B cell (primary cell): ENCODE results near the gene CELF4. TPM values are rescaled to one million over a fixed set of nuclear protein-coding genes. Genes with fewer than 3 reads are reported as not detected.
A peak's percentile ranks its signal among the peaks of the same experiment; 100 is the strongest.

Experiments
- ATAC-seq: fragments of 200-7000 bp; cut with Tn5 transposase; one replicate; pipeline ENCODE4 v1.10.0; 2021; ENCODE audit warnings: low read depth, mild to moderate bottlenecking, moderate number of reproducible peaks, moderate library complexity
- CTCF ChIA-PET: fragments of 350-600 bp; sonication (Branson Sonifier 250); formaldehyde crosslinking; loops from one replicate; lab custom pipeline; 2021; ENCODE audit warnings: antibody characterized with exemption, inconsistent platforms; lab: Charles Lee
- POLR2A ChIA-PET: fragments of 350-600 bp; sonication (Branson Sonifier 250); formaldehyde crosslinking; loops from one replicate; lab custom pipeline; 2021; ENCODE audit warnings: antibody characterized with exemption; lab: Charles Lee
- DNase-seq: peaks from one replicate; pipeline ENCODE4 v3.0.0; 2013
- H2AFZ ChIP-seq: 2 replicates; pipeline ENCODE4 v1.6.1; 2012; ENCODE audit warnings: mild to moderate bottlenecking, low read depth, low read length; ENCODE audit not compliant: insufficient read depth, poor library complexity, severe bottlenecking
- H3K27ac ChIP-seq, 2 donors: 1 replicate in 1 of 2; 2 replicates in 1 of 2; pipeline ENCODE4 v1.5.1; 2012 to 2013; ENCODE audit warnings: low read length in 2 of 2, mild to moderate bottlenecking in 2 of 2, moderate library complexity in 1 of 2
- H3K27me3 ChIP-seq, 4 experiments: fragments of 200-600 bp in 1 of 4; sonication (generic) in 1 of 4; replicated peaks in 1 of 4; 1 replicate in 2 of 4; 2 replicates in 2 of 4; pipeline versions ENCODE4 v1.6.1 to v1.7.0; 2013 to 2016; ENCODE audit warnings: low read length in 3 of 4, mild to moderate bottlenecking in 2 of 4, mixed read lengths in 1 of 4, moderate library complexity in 1 of 4; ENCODE audit not compliant: insufficient read depth in 4 of 4, control insufficient read depth in 3 of 4; ENCODE audit errors: control extremely low read depth in 1 of 4
- H3K36me3 ChIP-seq, 2 experiments: replicated peaks in 1 of 2; 1 replicate in 1 of 2; 2 replicates in 1 of 2; pipeline versions ENCODE4 v1.6.1 to v1.7.1; 2013; ENCODE audit warnings: low read length in 1 of 2; ENCODE audit not compliant: insufficient read depth in 2 of 2, control insufficient read depth in 1 of 2; ENCODE audit errors: control extremely low read depth in 1 of 2, extremely low read depth in 1 of 2
- H3K4me1 ChIP-seq, 2 donors: fragments of 200-600 bp in 1 of 2; sonication (generic) in 1 of 2; 1 replicate in 1 of 2; 2 replicates in 1 of 2; pipeline versions ENCODE4 v1.5.1 to v1.6.1; 2013 to 2017; ENCODE audit warnings: low read length in 2 of 2; ENCODE audit not compliant: control insufficient read depth in 2 of 2, insufficient read depth in 2 of 2
- H3K4me2 ChIP-seq: replicated peaks from 2 replicates; pipeline ENCODE3; 2012; ENCODE audit warnings: mild to moderate bottlenecking, low read depth, low read length; ENCODE audit not compliant: poor library complexity, severe bottlenecking
- H3K4me3 ChIP-seq, 5 experiments: fragments of 200-600 bp in 1 of 5; sonication (generic) in 1 of 5; 1 replicate in 3 of 5; 2 replicates in 2 of 5; pipeline versions ENCODE4 v1.5.1 to v1.7.0; 2011 to 2016; ENCODE audit warnings: low read length in 4 of 5, mild to moderate bottlenecking in 4 of 5, low read depth in 2 of 5, control low read depth in 1 of 5, moderate library complexity in 1 of 5; ENCODE audit not compliant: insufficient read depth in 1 of 5; ENCODE audit errors: control extremely low read depth in 1 of 5, extremely low read depth in 1 of 5
- H3K79me2 ChIP-seq: fragments of 200-600 bp; sonication (generic); one replicate; pipeline ENCODE4 v1.6.0; 2016; ENCODE audit warnings: low read length; ENCODE audit not compliant: control insufficient read depth, insufficient read depth
- H3K9ac ChIP-seq: fragments of 200-600 bp; sonication (generic); 2 replicates; pipeline ENCODE4 v1.6.1; 2017; ENCODE audit warnings: mild to moderate bottlenecking, low read length, moderate library complexity
- H3K9me3 ChIP-seq, 3 donors: one replicate each; pipeline versions ENCODE4 v1.6.1 to v1.7.1; 2013; ENCODE audit warnings: low read length in 2 of 3; ENCODE audit not compliant: control insufficient read depth in 2 of 3, insufficient read depth in 1 of 3; ENCODE audit errors: control extremely low read depth in 1 of 3
- H4K20me1 ChIP-seq: 2 replicates; pipeline ENCODE4 v1.6.0; 2012; ENCODE audit warnings: mild to moderate bottlenecking, low read length; ENCODE audit not compliant: insufficient read depth, control insufficient read depth, poor library complexity, severe bottlenecking
- H3K27ac Mint-ChIP-seq: one replicate; pipeline ENCODE4 v1.8.0; 2021; ENCODE audit warnings: mixed read lengths
- H3K27me3 Mint-ChIP-seq: one replicate; pipeline ENCODE4 v1.8.0; 2021; ENCODE audit warnings: mixed read lengths
- H3K4me1 Mint-ChIP-seq: one replicate; pipeline ENCODE4 v1.8.0; 2021; ENCODE audit warnings: mixed read lengths
- H3K4me3 Mint-ChIP-seq: one replicate; pipeline ENCODE4 v1.8.0; 2021; ENCODE audit warnings: mixed read lengths
- H3K9me3 Mint-ChIP-seq: one replicate; pipeline ENCODE4 v1.8.0; 2022; ENCODE audit warnings: mixed read lengths; ENCODE audit not compliant: insufficient read depth
- EZH2 ChIP-seq: IDR thresholded peaks from 2 replicates; pipeline ENCODE4 v1.6.1; 2012; ENCODE audit warnings: borderline replicate concordance, low read depth, mild to moderate bottlenecking, moderate library complexity, low read length; ENCODE audit not compliant: insufficient read depth, poor library complexity, severe bottlenecking
- WGBS: methylation state at CpG from one replicate; pipeline ENCODE4 v1.1.5; 2013; ENCODE audit warnings: missing lambda C conversion rate; ENCODE audit not compliant: insufficient coverage; 5-methylcytosine and 5-hydroxymethylcytosine counted together
- intact Hi-C: fragments of 100-400 bp; cut with micrococcal nuclease; formaldehyde crosslinking; loops from one replicate; pipeline ENCODE4 v1.10.0; 2022
- polyA plus RNA-seq: library from polyadenylated mRNA; depleted of rRNA; stranded (reverse); fragments of >200 nt; gene quantifications from 2 replicates; pipeline ENCODE4 v1.2.3, GENCODE V29; 2012
- total RNA-seq, 2 donors: library from RNA; stranded (reverse); fragments of 120-200 nt in 1 of 2; gene quantifications; 1 replicate in 1 of 2; 2 replicates in 1 of 2; pipeline versions ENCODE4 v1.2.3 to v1.2.4, GENCODE V29; 2013 to 2022
- TF ChIP-seq, protein P1 (sequence below): fragments of 200-600 bp; IDR thresholded peaks from one replicate; pipeline ENCODE4 v1.8.0; 2022; ENCODE audit warnings: antibody characterized with exemption, mild to moderate bottlenecking

The CELF4 gene
- total and polyA plus RNA-seq, 2 donors (not counting 1 experiment from before 2014, with no cell fraction given): not detected

DNA sequence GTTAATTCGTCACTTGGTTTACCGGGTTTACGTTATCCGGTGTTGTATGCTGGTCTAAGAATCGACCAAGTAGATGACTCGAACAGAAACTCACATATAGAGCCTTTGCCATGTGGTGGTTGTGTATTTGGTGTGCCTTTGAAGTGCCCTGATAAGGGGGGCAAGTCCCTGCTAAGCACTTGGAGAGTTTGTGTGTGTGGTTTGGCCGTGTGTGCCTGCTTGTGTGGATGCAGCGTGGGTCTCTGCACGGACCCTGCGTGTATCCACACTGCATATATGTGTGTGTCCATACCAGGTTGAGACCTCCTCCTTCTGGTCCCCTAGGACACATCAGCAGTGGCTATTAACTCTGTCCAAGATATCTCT, 2.4 kb upstream of the CELF4 start:
- Mint-ChIP-seq H3K4me1 (peaks cover 21% of the 10 kb centered on the region), H3K4me3 (peak overlapping the region; percentile 69), H3K9me3 (no peaks in the 10 kb centered on the region), H3K27ac (no peak overlapping the region), H3K27me3 (peaks cover 70% of the 10 kb centered on the region)
- ChIA-PET POLR2A (no interaction called here), CTCF (no interaction called here)
- intact Hi-C loops: no loop called here
- Histone ChIP-seq H3K4me2 (peak overlapping the region; percentile 67), H3K4me1 (peaks cover 7 to 11% of the 10 kb centered on the region in 2 donors), H3K4me3 (no peak overlapping the region), H3K9me3 (peaks cover 0 to 10% (median 0%) of the 10 kb centered on the region in 3 donors), H3K36me3 (no peaks in the 10 kb centered on the region), H3K79me2 (no peaks in the 10 kb centered on the region), H3K27me3 (peaks cover 0 to 54% (median 24%) of the 10 kb centered on the region in 4 experiments), H3K9ac (no peak overlapping the region), H4K20me1 (no peaks in the 10 kb centered on the region), H3K27ac (no peak overlapping the region), H2AFZ (no peak overlapping the region)
- TF ChIP-seq, protein P1, sequence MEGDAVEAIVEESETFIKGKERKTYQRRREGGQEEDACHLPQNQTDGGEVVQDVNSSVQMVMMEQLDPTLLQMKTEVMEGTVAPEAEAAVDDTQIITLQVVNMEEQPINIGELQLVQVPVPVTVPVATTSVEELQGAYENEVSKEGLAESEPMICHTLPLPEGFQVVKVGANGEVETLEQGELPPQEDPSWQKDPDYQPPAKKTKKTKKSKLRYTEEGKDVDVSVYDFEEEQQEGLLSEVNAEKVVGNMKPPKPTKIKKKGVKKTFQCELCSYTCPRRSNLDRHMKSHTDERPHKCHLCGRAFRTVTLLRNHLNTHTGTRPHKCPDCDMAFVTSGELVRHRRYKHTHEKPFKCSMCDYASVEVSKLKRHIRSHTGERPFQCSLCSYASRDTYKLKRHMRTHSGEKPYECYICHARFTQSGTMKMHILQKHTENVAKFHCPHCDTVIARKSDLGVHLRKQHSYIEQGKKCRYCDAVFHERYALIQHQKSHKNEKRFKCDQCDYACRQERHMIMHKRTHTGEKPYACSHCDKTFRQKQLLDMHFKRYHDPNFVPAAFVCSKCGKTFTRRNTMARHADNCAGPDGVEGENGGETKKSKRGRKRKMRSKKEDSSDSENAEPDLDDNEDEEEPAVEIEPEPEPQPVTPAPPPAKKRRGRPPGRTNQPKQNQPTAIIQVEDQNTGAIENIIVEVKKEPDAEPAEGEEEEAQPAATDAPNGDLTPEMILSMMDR: no peak
- TF ChIP-seq EZH2: no peak
- no peak for DNase-seq
- 23% methylated on average over 6 of the region's 10 CpGs for WGBS
- no peak for ATAC-seq

DNA sequence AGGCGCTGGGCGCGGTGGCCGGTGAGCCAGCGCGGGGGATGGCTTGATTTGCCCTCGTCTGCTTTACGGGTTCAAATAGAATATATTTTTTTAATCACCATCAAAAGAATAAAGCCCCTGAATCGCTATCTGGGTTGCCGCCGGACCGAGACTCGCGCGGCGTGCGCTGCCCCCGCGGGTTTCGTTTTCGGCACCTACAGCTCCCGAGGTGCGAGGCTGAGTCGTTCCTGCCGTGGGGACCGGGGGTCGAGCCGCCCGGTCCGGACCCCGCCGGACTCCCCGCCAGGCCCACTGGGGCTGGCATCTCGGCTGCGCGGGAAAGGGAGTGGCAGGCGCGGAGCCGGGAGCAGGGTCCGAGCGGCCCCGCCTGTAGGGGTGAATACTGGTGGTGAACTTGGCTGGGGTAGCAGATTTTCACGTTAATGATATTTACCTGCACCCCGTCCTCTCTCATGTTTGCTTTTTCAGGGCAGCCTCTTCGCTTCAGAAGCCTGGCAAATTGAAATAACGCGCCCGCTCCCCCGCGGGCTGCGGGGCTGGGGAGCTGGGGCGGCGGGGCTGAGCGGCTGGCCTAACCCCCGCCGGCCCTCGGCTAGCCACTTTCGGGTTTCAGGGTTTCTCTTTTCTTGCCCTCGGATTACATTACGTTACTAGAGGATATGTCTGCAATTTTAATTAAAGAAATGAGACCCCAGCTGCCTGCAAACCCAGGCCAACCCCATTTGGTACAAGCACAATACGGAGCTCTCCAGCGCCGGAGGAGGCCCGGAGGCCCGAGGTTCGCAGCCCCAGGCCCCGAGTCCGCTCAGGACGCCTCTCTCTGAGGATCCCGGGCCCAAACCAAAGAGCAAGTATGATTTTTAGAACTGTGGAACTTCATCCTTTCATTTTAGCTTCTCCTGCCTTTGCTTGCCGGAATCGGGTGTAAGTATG, 1.7 kb upstream of the CELF4 start:
- no peak for TF ChIP-seq EZH2
- TF ChIP-seq, protein P1: no peak
- H3K27me3 ChIP-seq: peaks cover 0 to 54% (median 23%) of the 10 kb centered on the region in 4 experiments
- peak overlapping the region; percentile 67 for H3K4me2 ChIP-seq
- Mint-ChIP-seq H3K4me1 (peaks cover 21% of the 10 kb centered on the region), H3K9me3 (no peaks in the 10 kb centered on the region), H3K27me3 (peaks cover 68% of the 10 kb centered on the region), H3K27ac (no peak overlapping the region), H3K4me3 (peak overlapping the region; percentile 69)
- H3K36me3 ChIP-seq: no peaks in the 10 kb centered on the region
- no peak overlapping the region for H3K9ac ChIP-seq
- H3K4me1 ChIP-seq: peaks cover 7 to 11% of the 10 kb centered on the region in 2 donors
- ChIA-PET POLR2A (no interaction called here), CTCF (no interaction called here)
- H2AFZ ChIP-seq: peak overlapping the region; percentile 10
- intact Hi-C loops: no loop called here
- peak overlapping the region in 2 of 5 experiments; percentile 30 to 40 for H3K4me3 ChIP-seq
- 5% methylated on average over 54 of the region's 72 CpGs for WGBS
- no peak for ATAC-seq
- no peaks in the 10 kb centered on the region for H4K20me1 ChIP-seq
- no peaks in the 10 kb centered on the region for H3K79me2 ChIP-seq
- no peak overlapping the region for H3K27ac ChIP-seq
- no peak for DNase-seq
- peaks cover 0 to 7% (median 0%) of the 10 kb centered on the region in 3 donors for H3K9me3 ChIP-seq
